Lung (tissue), 12 donors: Measurements from ENCODE around the gene TM2D1. TPM values are rescaled to one million over a fixed set of nuclear protein-coding genes. Genes with fewer than 3 reads are reported as not detected.
A peak's percentile ranks its signal among the peaks of the same experiment; 100 is the strongest.

ENCODE experiments used
- ATAC-seq: fragments of 200-7000 bp; cut with Tn5 transposase; one replicate; pipeline ENCODE4 v1.9.1; 2020; ENCODE audit warnings: moderate number of reproducible peaks; ENCODE audit not compliant: insufficient read depth, low FRiP score
- DNase-seq, 3 donors: peaks; one replicate each; pipeline ENCODE4 v3.0.0-alpha.2; 2013 to 2017
- H3K27ac ChIP-seq, 2 donors: one replicate each; pipeline ENCODE4 v1.5.1; 2013; ENCODE audit warnings: mild to moderate bottlenecking in 2 of 2, moderate library complexity in 2 of 2, control low read depth in 1 of 2, inconsistent platforms in 1 of 2, low read depth in 1 of 2, low read length in 1 of 2
- H3K27me3 ChIP-seq, 3 donors: one replicate each; pipeline ENCODE4 v1.5.1; 2013; ENCODE audit warnings: low read length in 2 of 3; ENCODE audit not compliant: control insufficient read depth in 3 of 3, insufficient read depth in 3 of 3
- H3K36me3 ChIP-seq, 4 donors: one replicate each; pipeline ENCODE4 v1.5.1; 2013; ENCODE audit warnings: low read length in 4 of 4, mild to moderate bottlenecking in 1 of 4, moderate library complexity in 1 of 4; ENCODE audit not compliant: control insufficient read depth in 4 of 4, insufficient read depth in 4 of 4
- H3K4me1 ChIP-seq, 5 donors: one replicate each; pipeline ENCODE4 v1.5.1; 2013; ENCODE audit warnings: low read length in 5 of 5, mild to moderate bottlenecking in 2 of 5, moderate library complexity in 1 of 5; ENCODE audit not compliant: control insufficient read depth in 5 of 5, insufficient read depth in 5 of 5
- H3K4me3 ChIP-seq: one replicate; pipeline ENCODE4 v1.5.1; 2013; ENCODE audit warnings: mild to moderate bottlenecking, control low read depth, moderate library complexity
- H3K9ac ChIP-seq, 2 donors: one replicate each; pipeline ENCODE4 v1.5.1; 2013; ENCODE audit warnings: low read length in 2 of 2, control low read depth in 1 of 2; ENCODE audit not compliant: insufficient read depth in 1 of 2
- H3K9me3 ChIP-seq, 4 donors: one replicate each; pipeline ENCODE4 v1.5.1; 2013; ENCODE audit warnings: low read length in 3 of 4, mild to moderate bottlenecking in 1 of 4, moderate library complexity in 1 of 4; ENCODE audit not compliant: control insufficient read depth in 4 of 4, insufficient read depth in 3 of 4
- CTCF ChIP-seq: IDR thresholded peaks from 2 replicates; pipeline ENCODE4 v1.5.1; 2012; ENCODE audit warnings: mild to moderate bottlenecking; ENCODE audit errors: control extremely low read depth, extremely low read depth
- WGBS, 2 donors: extraction: QIAGEN DNeasy Blood & Tissue Kit; methylation state at CpG; one replicate each; pipeline ENCODE4 v1.1.7; 2013; 5-methylcytosine and 5-hydroxymethylcytosine counted together
- polyA plus RNA-seq, 2 donors: library from polyadenylated mRNA; stranded (reverse); fragments of 200-250 nt; gene quantifications; one replicate each; pipeline ENCODE4 v1.2.1, GENCODE V29; 2013
- total RNA-seq, 2 donors: library from RNA; depleted of rRNA in 1 of 2; stranded (reverse); fragments of >200 nt in 1 of 2; gene quantifications; one replicate each; pipeline ENCODE4 v1.2.1, GENCODE V29; 2014 to 2021
- donor health status: control.
- donor health status: control.
- donor health status: Bipolar disorder and iron deficiency.
- donor health status: healthy.
- donor health status: DM: yes; HTN: yes; CAD: no.

Gene TM2D1
- total and polyA plus RNA-seq, 4 donors, result 15.8 to 94.3 (median 33.7) TPM

- H3K9ac ChIP-seq, result no peak overlapping the region
- peaks cover 0 to 23% (median 2%) of the 10 kb centered on the region in 5 donors for H3K4me1 ChIP-seq
- TF ChIP-seq CTCF, result no peak
- no peaks in the 10 kb centered on the region for H3K27me3 ChIP-seq
- no peak for ATAC-seq
- no peak for DNase-seq
- no peaks in the 10 kb centered on the region for H3K36me3 ChIP-seq
- WGBS, 2 donors, result 59 to 71% methylated on average over 22 of the region's 22 CpGs
- H3K9me3 ChIP-seq, result no peaks in the 10 kb centered on the region
- peak overlapping the region; percentile 2 to 28 for H3K27ac ChIP-seq
- H3K4me3 ChIP-seq, result no peak overlapping the region
Observed at GRCh38 chr1:61640531-61641530, 84.1 kb downstream of the TM2D1 start.

- TF ChIP-seq CTCF, result no peak
- H3K27me3 ChIP-seq, result no peaks in the 10 kb centered on the region
- ATAC-seq (no peak), DNase-seq (no peak)
- H3K9ac ChIP-seq, result no peak overlapping the region
- peaks cover 0 to 23% (median 2%) of the 10 kb centered on the region in 5 donors for H3K4me1 ChIP-seq
- WGBS, 2 donors, result 87 to 93% methylated on average over 11 of the region's 11 CpGs
- H3K4me3 ChIP-seq, result no peak overlapping the region
- peak overlapping the region in 1 of 2 donors; percentile 60 for H3K27ac ChIP-seq
- no peaks in the 10 kb centered on the region for H3K36me3 ChIP-seq
- H3K9me3 ChIP-seq, result no peaks in the 10 kb centered on the region
Observed at GRCh38 chr1:61639608-61640336, 85.2 kb downstream of the TM2D1 start.

GRCh38 chr1:61638911-61639605 lies 85.9 kb downstream of the TM2D1 start:
- DNase-seq (peak in 2 of 3 donors; percentile 56 to 68), ATAC-seq (no peak)
- Histone ChIP-seq H3K9me3 (no peaks in the 10 kb centered on the region), H3K4me3 (no peak overlapping the region), H3K36me3 (no peaks in the 10 kb centered on the region), H3K4me1 (peaks cover 0 to 23% (median 2%) of the 10 kb centered on the region in 5 donors), H3K27ac (peak overlapping the region; percentile 26 to 77), H3K9ac (no peak overlapping the region), H3K27me3 (no peaks in the 10 kb centered on the region)
- TF ChIP-seq CTCF, result no peak
- 64 to 71% methylated on average over 3 of the region's 3 CpGs for WGBS, 2 donors
